Pulmonary artery endothelial cell (primary cell): ENCODE measurements around the gene PROS1. TPM values are rescaled to one million over a fixed set of nuclear protein-coding genes. Genes with fewer than 3 reads are reported as not detected.

Experiments used
- DNase-seq: peaks from one replicate; pipeline ENCODE4 v3.0.0-alpha.2; 2011; ENCODE audit warnings: low read depth, low spot score
- total RNA-seq: library from RNA; depleted of rRNA; stranded (reverse); fragments of >200 nt; gene quantifications from 2 replicates; pipeline ENCODE4 v1.2.3, GENCODE V29; 2014

The PROS1 gene
- 10.6 and 11.2 TPM in 2 replicates for total RNA-seq

DNA sequence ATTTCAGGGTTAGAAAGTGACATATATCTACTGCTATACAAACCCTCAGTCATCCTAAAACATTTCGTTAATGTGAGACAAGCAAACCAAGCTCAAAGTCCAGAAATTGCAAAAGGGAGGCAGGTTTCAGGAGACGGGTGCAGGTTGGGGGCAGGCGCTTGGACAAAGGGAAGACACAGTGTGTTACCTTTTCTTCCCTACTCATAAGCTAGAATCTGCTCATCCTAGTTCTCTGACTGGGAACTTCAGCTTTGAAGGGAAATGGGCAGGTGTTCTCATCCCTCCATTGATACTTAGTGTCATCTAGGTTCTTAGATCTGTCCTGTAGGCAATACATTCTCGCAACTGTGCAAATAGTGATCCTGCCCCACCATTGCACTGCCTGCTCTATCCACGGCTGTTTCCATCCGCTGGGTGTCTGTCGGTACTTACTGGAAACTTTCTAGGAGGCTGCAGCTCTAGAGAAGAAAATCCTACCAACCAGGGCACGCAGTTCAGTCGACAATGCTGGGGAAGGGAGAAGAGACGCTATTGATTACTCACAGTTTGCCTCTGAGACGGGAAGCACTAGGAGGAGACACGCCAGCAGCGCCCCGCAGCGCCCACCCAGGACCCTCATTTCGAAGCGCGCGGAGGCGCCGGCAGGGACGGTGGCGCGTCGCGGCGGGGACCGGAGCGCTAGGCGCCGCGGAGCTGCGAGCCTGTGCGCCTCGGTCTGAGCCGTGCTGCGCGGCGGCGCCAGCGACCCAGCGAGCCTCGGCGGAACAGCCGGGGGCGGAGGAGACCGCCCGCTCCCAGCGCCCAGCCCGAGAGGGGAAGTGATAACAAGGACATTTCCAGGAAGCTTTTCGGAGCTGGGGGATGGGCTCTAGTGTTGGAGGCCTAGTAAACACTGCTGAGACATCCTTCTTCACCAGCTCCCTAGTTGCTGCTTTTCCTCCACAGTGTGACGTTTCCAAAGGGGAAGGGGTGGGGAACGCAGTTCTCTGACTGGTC lies at the start of gene PROS1:
PROS1 (minus strand) TSS at position 766 of the 996 bp plus-strand sequence; CDS start at position 619, 147 bp downstream.
- DNase-seq: peak; percentile 26

DNA sequence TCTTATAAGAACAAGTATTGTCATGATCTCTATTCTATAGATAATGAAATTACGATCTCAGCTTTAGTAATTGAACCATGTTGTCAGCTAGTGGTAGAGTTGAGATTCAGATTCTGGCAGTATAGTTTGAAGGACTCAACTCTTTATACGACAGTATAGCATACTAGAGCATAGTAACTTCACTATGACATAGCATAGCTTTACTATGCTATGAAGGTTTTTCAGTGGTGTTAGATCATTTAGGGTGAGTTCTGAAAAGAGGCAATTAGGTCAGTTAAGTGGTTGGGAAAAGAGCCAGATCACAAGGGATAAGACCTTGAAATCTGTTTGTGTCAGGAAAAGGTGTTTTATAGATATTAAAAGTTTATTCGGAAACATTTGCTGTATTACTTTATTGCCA lies 46.6 kb upstream of the PROS1 start:
- DNase-seq: no peak

GRCh38 chr3:94019659-94020058 lies 46.0 kb upstream of the PROS1 start:
- DNase-seq: no peak

- DNase-seq: no peak
These were observed 41.3 kb upstream of the PROS1 start for GRCh38 chr3:94015025-94015424.

- no peak for DNase-seq
These were observed 38.5 kb upstream of the PROS1 start for GRCh38 chr3:94012185-94012584.

DNA sequence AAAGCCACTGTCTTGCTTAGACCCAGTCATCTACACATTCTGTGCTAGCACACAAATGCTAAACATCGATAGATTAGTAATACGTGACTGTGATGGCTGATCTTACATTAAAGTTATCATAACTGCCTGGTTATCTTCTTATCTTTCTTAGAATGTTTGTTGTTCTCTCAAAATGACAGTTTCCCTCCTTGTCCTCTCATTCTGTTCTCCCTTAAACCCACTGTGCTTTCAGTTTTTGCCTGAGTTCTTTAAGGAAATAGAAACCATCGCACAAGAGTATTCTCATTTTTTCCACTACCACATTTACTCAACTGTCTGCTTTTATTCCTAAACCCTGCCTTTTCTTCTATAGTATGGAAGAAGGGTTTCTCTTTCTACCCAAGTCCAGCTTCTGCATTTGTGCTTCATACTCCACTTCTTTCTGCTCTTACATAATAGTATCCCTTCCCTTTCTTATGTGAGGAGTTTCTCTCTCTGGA lies 37.6 kb upstream of the PROS1 start:
- no peak for DNase-seq

DNA sequence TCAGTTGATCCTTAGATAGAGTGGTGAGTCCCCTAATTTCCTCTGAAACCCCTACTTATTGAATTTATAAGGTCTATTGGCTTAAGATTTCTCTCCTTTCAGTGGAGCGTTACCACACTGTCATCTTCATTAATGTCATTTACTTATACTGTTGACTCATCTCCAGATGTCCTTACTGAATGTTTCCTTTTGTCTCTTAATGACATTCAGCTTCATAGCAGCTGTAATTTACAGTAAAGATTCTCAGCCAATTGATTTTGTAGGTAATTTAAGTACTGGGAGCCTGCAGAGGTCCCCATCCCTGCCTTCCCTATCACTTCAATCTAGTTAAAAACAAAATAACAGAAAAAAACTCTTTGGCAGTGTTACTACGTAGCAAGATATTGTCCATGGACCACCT lies 35.9 kb upstream of the PROS1 start:
- DNase-seq: no peak

GRCh38 chr3:94008253-94008652 lies 34.6 kb upstream of the PROS1 start:
- no peak for DNase-seq

DNA sequence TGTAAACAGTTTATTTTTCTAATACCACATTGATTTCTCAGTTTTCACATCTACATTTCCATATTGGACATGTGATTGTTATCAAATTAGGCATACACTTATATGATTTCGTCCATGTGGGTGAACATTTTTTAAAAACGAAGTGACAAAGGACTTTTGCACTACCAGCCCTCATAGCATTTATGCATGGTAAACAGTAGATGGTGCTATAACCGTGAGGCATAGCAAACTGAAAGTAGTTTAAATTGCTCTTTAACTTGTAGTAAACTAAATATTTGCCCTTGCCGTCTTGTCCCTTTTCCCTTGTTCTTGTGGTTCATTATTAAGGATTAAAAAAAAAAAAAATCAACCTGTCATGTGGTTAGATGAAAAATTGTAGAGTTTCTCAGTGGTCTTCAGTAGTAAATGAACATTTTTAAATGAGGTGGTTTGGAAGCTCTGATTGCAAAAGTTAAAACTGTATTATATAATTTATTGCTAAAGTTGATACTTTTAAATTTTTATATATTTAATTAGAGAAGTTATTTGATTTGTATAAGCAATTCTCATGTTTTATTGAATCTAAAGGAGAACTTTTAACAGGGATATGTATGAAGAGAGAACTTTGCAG lies 30.7 kb upstream of the PROS1 start:
- peak; percentile 35 for DNase-seq

DNA sequence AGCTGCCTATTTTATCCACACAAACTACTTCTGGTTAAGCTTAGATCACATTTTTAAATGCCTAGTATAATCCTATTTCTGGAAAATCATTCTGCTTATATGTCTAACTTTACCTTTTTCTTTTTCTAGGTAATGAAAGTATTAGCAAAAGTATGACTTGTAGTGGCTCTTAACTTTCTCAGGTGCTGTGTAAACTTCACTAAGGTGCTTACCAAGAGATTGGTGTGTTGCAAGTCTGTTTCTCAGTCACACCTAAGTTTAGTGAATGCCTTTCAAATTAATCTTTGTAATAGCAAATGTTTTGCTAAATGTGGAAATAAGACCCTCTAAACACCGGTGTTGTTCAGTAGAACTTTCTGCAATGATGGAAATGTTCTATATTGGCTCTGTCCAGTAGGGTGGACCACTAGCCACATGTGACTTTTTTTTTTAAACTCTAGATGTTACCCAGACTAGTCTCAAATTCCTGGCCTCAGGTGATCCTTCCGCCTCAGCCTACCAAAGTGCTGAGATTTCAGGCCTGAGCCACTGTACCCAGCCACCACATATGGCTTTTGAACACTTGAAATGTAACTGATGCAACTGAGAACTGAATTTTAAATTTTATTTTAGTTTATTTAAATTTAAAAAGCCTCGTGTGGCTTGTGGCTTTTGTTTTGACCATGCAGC lies 28.3 kb upstream of the PROS1 start:
- DNase-seq: no peak

DNA sequence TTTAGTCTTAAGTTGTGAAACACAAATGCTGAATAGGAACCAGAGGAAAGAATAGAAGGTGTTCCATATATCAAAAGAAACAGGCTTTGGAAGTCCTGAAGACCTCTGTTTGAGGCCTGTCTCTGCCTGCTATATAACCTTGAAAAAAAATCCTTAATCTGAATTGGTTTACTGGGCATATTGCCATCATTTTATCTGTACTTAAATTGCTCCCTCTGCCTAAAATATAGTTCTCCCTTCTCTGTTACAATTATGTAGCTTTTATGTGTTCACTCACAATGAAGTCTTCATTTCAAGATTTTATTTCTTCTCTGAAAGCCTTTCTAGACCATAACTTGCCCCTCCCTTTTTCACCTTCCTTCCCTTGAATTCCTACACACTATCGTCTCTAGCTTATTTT lies 27.5 kb upstream of the PROS1 start:
- DNase-seq: no peak

DNA sequence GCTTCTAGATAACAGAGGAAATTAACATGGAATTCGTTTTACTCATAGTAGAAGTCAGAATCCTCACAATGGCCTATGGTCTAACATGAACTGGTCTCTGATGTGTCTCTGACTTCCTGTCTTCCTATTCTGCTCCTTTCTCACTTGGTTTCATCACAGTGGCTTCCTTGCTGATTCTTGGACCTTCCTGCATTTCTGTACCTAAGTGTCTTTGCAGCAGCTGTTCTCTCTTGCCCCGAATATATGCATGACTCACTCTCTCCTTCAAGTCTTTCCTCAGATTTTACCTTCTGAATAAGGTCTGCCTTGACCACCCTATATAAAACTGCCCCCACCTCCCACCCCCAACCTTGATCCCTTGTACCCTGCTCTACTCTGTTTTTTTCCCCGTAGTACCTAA lies 20.4 kb upstream of the PROS1 start:
- no peak for DNase-seq

- no peak for DNase-seq
These were observed 18.5 kb upstream of the PROS1 start for GRCh38 chr3:93992207-93992606.

DNA sequence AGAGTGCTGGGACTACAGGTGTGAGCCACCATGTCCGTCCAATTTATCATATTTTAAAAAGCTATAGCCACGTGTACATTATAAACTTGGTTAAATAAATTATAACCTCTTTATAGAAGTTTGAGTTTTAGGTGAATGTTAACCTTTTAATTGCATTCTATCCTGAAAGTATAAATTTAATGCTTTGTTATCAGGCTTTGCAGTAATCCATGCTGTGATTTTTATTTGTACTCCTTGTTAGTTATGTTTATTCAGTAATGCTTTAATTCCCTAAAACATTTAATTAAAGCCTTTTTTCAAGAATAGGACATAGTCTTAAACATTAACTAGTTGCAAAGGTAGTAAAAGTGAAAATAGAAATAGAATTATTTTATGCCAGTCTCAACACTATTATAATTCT lies 17.9 kb upstream of the PROS1 start:
- no peak for DNase-seq

DNA sequence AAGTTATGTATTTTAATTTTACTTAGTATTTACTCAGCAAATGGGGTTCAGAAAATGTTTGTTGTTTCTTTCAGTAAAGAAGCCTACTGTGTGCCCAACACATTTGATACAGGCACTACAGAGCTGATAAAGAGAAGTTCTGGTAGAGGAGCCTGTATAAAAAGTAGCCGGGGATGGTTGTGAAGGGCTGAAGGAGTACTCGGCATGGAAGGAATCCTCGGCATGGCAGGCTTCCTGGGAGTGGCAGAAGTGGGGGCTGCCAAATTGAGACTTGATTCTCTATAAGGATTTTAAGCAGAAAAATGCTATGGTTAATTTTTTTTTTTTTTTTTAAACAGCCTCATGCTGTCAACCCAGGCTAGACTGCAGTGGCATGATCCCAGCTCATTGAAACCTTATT lies 15.5 kb upstream of the PROS1 start:
- no peak for DNase-seq

DNA sequence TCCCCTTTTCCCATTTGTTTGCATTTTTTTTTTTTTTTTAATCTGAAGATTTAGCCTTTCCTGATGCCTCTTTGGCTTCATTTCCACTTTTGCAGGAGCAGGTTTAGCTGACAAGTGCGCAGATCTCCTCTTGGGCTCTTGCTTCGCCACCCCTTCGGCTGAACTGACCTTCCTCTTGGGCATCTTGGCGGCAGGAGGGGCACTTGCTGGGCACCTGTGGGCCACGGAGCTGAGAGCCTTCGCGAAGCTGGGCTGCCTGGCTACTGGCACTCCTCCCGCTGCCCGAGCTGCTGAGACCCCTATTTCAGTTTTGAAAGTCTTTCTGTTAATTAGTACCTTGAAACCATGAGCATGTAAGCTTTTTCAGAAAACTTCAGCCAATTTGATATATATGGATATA lies 15.1 kb upstream of the PROS1 start:
- no peak for DNase-seq

DNA sequence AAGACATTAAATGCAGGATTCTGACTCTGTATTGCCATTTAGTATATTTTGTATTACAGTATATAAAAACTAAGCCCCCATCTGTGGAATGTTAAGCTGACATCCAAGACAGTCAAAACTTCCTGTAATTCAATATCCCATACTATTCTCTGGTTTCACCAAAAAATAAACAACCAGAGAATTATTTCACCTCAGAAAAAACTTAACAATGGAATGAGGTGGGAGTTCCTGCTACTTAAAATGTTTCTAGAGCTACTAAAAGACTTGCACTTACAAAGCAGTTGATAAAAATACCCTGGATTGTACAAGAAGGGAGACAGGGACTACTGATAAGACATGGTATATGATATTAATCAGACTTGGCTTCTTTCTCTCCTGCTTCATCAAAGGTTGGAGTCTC lies 14.6 kb upstream of the PROS1 start:
- no peak for DNase-seq

- no peak for DNase-seq
These were observed 10.9 kb upstream of the PROS1 start for GRCh38 chr3:93984618-93985017.

- DNase-seq: no peak
These were observed 9.7 kb upstream of the PROS1 start for GRCh38 chr3:93983408-93983807.

DNA sequence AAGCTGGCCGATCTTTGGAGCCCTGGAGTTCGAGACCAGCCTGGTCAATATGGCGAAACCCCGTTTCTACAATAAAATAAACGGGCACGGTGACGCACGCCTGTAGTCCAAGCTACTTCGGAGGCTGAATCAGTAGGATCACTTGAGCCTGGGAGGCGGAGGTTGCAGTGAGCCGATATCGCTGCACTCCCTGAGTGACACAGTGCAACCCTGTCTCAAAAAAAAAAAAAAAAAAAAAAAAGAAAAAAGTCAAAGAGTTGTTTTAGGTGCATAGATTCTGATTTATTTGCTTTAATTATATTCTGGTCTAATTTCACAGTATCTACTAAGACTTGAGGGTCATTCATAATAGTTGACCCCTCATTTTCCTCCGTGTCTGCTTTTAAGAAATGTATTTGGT lies 8.0 kb upstream of the PROS1 start:
- no peak for DNase-seq

- peak; percentile 96 for DNase-seq
These were observed 6.4 kb upstream of the PROS1 start, which contains the start of gene ARL13B for GRCh38 chr3:93979850-93980676. Gene ARL13B (plus strand): TSS chr3:93980155. CDS start chr3:93980424, 269 bp downstream.
